Measurements from ENCODE around the gene PPFIBP1.
"Not testable (repeated sequence)": the region's sequence is repeated elsewhere in the genome, so short reads cannot be mapped to it uniquely, and the experiment has no call there.

The PPFIBP1 gene

GRCh38 chr12:27588776-27589175 lies 64.8 kb downstream of the PPFIBP1 start:
- no peak for DNase-seq (ENCODE audit: low read depth in 3 of 3, low spot score in 1 of 3)

GRCh38 chr12:27589419-27589818 lies 65.4 kb downstream of the PPFIBP1 start:
- DNase-seq (ENCODE audit: low read depth in 3 of 3, low spot score in 1 of 3): no peak

GRCh38 chr12:27591698-27592097 lies 67.7 kb downstream of the PPFIBP1 start:
- not testable (repeated sequence) for DNase-seq (ENCODE audit: low read depth in 3 of 3, low spot score in 1 of 3)

- no peak for DNase-seq (ENCODE audit: low read depth in 3 of 3, low spot score in 1 of 3)
Observed at GRCh38 chr12:27592548-27592947, 68.5 kb downstream of the PPFIBP1 start.

- DNase-seq (ENCODE audit: low read depth in 3 of 3, low spot score in 1 of 3): no peak
Observed at GRCh38 chr12:27593266-27593665, 69.3 kb downstream of the PPFIBP1 start.

DNA sequence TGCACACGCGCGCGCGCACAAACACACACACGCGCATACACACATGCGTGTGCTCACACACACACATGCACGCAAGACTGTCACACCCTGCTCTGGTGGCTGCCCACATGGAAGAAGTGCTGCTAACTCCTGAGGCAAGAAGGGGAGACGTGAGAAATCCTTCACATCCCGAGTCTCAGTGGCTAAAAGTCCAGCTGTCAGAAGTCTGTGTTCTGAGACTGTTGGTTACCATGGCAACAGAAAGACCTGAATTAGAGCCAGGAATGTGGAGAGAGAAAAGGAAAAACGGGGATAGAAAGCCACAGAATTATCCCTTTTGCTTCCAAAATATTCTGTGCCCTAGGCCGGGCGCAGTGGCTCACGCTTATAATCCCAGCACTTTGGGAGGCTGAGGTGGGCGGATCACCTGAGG lies 71.2 kb downstream of the PPFIBP1 start:
- DNase-seq (ENCODE audit: low read depth in 3 of 3, low spot score in 1 of 3): no peak

GRCh38 chr12:27598866-27599265 lies 74.9 kb downstream of the PPFIBP1 start:
- not testable (repeated sequence) for DNase-seq (ENCODE audit: low read depth in 3 of 3, low spot score in 1 of 3)

DNA sequence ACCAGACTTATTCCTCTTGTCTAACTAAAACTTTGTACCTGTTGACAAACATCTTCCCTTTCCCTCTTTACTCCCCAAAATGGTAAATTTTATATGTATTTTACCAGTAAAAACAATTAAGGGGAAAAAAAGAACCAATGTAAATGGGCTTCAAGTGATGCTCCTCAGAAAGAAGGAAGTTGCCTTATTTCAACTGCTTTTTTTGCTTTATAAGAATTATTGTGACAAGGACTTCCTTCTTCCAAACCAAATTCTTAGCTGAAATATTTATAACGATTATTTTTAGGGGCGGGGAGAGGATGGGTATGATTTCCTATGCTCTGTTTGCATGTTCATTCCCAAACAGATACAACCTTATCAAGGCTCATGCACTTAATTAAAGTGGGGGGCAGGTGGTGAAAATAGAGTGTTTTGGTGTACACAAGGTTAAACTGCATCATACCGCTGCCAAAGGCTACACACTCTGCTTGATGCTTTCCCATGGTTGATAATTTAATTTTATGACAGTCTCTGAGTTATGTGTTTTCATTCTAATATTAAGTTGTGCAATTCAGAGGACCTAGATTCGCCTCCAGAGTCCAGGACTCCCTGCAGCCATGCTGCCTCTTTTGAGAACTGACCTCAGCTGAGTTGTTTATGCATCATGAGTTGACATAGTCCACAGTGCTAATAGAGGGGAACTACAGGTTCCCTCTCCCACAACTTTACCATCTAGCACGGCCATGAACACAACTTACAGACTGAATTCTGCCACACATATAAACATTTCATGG lies 77.2 kb downstream of the PPFIBP1 start:
- not testable (repeated sequence) for DNase-seq (ENCODE audit: low read depth in 3 of 3, low spot score in 1 of 3)

DNA sequence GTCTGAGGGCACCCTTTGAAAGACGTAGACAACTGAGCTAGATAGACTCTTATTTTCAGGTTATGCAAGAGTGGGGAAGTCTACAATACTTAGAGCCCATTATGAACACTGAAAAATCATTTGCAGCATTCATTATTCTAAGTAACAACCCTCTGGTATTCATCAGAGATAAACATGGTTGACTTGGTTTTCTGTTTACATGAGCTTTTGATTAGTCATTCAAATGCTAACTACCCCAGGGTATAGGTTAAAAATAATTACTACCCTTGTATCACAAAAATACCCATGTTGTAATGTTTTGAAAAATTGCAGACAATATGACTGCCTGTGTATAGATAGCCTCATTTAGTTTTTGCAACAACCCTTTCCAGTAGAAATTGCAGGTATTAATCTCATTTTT lies 78.5 kb downstream of the PPFIBP1 start:
- DNase-seq (ENCODE audit: low read depth in 3 of 3, low spot score in 1 of 3): no peak

DNA sequence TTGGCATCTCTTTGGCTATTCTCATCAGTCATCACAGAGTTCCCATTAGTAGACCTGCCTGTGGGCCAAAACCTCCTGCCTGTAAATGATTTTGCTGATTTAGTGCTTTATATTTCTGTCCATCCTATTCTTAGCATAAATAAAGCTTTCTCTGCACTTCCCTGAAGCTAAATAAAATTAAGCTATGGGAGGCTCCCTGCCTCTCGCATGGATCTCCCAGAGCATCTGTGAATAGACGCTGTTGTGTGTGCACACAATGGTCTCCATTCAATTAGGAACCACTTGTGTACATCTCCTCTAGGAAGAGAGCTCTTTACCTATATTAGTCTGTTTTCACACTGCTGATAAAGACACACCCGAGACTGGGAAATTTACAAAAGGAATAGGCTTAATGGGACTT lies 80.4 kb downstream of the PPFIBP1 start:
- no peak for DNase-seq (ENCODE audit: low read depth in 3 of 3, low spot score in 1 of 3)

GRCh38 chr12:27606986-27607385 lies 83.0 kb downstream of the PPFIBP1 start:
- no peak for DNase-seq (ENCODE audit: low read depth in 3 of 3, low spot score in 1 of 3)

DNA sequence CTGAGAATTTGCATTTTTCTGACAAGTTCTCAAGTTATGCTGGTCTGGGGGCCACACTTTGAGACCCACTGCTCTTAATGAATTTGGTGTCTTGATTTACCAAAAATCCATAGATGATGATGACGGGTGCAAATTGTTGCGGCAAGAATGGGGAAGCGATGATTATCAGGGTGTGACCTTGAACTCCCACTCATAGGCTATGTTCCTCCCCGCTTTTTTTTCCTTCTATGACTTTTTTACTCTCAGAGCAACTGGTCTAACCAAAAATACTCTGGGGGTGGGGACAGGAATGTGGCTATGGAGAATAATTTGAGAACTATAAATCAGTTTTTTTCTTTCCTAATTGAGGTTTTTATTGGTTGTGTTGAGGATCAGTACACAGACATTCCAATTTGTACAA lies 83.6 kb downstream of the PPFIBP1 start:
- no peak for DNase-seq (ENCODE audit: low read depth in 3 of 3, low spot score in 1 of 3)

DNA sequence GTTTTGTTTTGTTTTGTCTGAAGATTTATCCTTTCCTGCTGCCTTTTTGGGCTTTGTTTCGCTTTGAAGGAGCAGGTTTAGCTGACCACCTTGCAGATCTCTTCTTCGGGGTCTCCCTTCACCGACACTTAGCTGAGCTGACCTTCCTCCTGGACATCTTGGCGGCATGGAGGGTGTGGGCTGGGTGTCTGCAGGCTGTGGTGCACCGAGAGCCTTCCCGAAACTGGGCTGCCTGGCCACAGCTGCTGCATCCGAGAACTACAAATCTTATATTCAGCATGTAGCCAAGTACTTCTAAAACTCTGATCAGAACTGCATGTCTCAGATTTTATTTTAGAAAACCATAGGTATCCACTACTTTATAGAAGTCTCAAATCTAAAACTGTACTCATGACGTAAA lies 84.9 kb downstream of the PPFIBP1 start:
- DNase-seq (ENCODE audit: low read depth in 3 of 3, low spot score in 1 of 3): no peak

DNA sequence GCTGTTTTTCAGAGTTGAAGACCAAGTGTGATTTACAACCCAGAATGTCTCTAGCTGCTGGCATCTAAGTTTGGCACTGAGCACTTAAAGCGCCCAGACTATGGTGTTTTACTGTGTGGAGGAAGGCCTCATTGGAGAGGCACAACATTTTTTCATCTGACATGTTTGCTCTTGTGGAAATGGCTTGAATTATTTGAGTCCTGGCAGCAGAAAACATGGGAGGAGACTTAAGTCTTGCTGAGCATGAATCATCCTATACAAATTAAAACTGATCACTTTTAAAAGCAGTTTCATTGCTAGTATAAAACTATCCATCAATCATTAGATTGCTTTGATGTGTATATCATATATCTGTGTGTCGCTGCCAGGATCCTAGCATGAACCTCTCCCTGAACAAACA lies 86.4 kb downstream of the PPFIBP1 start:
- DNase-seq (ENCODE audit: low read depth in 3 of 3, low spot score in 1 of 3): no peak

GRCh38 chr12:27614386-27614785 lies 90.4 kb downstream of the PPFIBP1 start:
- no peak for DNase-seq (ENCODE audit: low read depth in 3 of 3, low spot score in 1 of 3)

DNA sequence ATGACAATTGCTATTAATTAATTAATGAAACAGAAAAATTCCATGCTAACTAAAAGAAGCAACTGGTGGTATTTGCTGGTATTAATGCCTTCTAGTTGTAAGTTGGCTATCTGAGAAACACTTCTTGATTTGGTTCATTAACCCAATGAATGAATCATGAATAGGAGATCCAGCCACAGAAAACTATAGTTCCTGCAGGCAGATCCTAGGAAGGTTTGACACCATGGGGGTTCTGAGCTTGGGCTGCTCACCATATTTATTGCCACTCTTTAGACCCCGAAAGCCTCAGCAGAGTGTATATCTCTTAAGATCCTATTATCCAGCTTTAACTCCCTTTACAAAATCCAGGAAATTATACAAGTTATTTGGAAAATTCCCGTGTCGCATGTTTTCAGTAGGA lies 90.9 kb downstream of the PPFIBP1 start:
- DNase-seq (ENCODE audit: low read depth in 3 of 3, low spot score in 1 of 3): no peak

DNA sequence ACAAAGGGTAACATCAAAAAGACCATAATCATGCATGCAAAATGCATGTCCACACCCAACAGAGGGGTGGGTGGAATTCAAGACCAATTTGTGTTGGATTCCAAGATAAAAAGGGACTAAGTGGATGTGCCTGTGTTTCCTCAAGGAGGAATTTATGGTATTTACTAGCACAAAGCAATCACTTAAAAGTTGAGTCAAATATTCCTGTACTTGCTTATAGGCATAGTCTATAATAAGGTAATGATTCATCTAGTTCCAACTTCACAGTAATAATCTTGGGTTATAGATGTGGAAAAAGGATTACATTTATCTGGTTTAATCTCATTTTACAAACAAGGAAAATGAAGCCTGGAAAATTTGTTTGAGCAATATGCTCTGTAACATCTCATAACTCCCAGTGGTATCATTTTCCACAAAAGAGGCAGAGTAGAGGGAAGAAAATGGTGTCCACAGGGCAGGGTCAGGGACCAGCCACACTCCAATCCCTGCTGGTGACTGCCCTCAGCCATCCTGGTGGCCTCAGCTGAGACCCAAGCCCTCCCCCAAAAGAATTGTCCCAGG lies 91.4 kb downstream of the PPFIBP1 start:
- DNase-seq (ENCODE audit: low read depth in 3 of 3, low spot score in 1 of 3): no peak

GRCh38 chr12:27616356-27617142 lies 92.5 kb downstream of the PPFIBP1 start:
- no peak for DNase-seq (ENCODE audit: low read depth in 3 of 3, low spot score in 1 of 3)

- no peak for DNase-seq (ENCODE audit: low read depth in 3 of 3, low spot score in 1 of 3)
Observed at GRCh38 chr12:27618836-27619235, 94.8 kb downstream of the PPFIBP1 start.

DNA sequence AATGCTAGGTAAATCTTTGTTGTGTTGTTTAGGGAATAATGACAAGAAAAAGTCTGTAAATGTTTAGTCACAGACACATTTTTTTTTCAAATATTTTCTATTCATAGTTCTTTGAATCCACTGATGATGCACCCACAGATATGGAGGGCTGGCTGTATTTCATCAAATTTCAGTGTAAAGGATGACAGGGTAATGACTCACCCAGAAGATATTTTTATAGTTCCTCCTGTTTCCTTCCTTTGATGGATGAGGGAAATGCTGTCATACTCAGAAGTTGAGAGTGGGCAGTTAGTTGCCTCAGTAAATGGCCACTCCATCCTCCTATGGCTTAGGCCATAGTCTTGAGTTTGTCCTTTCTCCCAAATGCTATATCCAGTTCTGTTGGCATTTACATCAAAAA lies 95.3 kb downstream of the PPFIBP1 start:
- DNase-seq (ENCODE audit: low read depth in 3 of 3, low spot score in 1 of 3): no peak

DNA sequence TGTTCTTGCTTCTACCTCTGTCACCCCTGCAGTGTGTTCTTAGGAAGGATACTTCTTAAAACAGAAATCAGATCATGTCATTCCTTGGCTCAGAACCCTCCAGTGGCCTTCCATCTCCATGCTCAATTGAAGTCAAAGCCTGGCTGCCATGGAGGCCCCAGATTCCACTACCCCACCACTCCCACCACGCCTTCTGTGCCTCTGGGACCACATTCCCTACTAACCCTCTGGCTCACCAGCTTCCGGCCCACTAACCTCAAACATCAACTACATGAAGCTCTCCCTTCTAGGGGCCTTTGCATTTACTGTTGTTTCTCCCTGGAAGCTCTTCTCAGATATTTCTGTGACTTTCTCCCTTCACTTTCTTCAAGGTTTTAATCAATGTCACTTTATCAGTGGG lies 96.1 kb downstream of the PPFIBP1 start:
- no peak for DNase-seq (ENCODE audit: low read depth in 3 of 3, low spot score in 1 of 3)
